HepG2 (cell line): ENCODE measurements around the gene UBAP1. TPM values are rescaled to one million over a fixed set of nuclear protein-coding genes. Genes with fewer than 3 reads are reported as not detected.

ENCODE experiments used
- ATAC-seq: fragments of 200-7000 bp; cut with Tn5 transposase; 3 replicates; pipeline ENCODE4 v1.9.1; 2020; ENCODE audit warnings: mild to moderate bottlenecking, moderate library complexity
- BruUV-seq: library from RNA; stranded (reverse); fragments of 400-500 nt; replicated peaks from 2 replicates; lab custom pipeline; 2021; lab: Mats Ljungman, UMichigan
- CTCF ChIA-PET: fragments of 300-600 bp; formaldehyde crosslinking; extraction: SDS; loops from one replicate; lab custom pipeline; 2021; ENCODE audit warnings: low total read pairs, inconsistent platforms, low intra/inter-chr PET ratio; lab: Yijun Ruan, JAX
- POLR2A ChIA-PET: fragments of 350-600 bp; sonication (Branson Sonifier 250); formaldehyde crosslinking; loops from one replicate; lab custom pipeline; 2020; ENCODE audit warnings: antibody characterized with exemption, inconsistent platforms; lab: Yijun Ruan, JAX
- DNase-seq: peaks from one replicate; pipeline ENCODE4 v3.0.0-alpha.2; 2015; ENCODE audit warnings: low spot score
- FAIRE-seq: peaks from 3 replicates; lab custom pipeline; 2011; peaks lifted over from hg19 to GRCh38; lab: Jason Lieb, UNC
- H2AFZ ChIP-seq: one replicate; pipeline ENCODE4 v1.6.1; 2011; ENCODE audit warnings: low read length, inconsistent platforms
- H3K27ac ChIP-seq: fragments of 300-600 bp; 3 replicates; pipeline ENCODE4 v1.8.0; 2011; ENCODE audit warnings: mixed run types, mild to moderate bottlenecking, mixed read lengths, low read length, inconsistent platforms; ENCODE audit not compliant: insufficient read depth; ENCODE audit errors: extremely low read length
- H3K27me3 ChIP-seq, 2 experiments: fragments of 200-600 bp in 1 of 2; 2 replicates in 1 of 2; 3 replicates in 1 of 2; pipeline versions ENCODE4 v1.6.0 to v1.8.0; 2011; ENCODE audit warnings: low read length in 2 of 2, mild to moderate bottlenecking in 2 of 2, moderate library complexity in 2 of 2, inconsistent platforms in 1 of 2; ENCODE audit not compliant: insufficient read depth in 2 of 2, control insufficient read depth in 1 of 2
- H3K36me3 ChIP-seq, 2 experiments: fragments of 200-600 bp in 1 of 2; replicated peaks in 1 of 2; 2 replicates in 1 of 2; 3 replicates in 1 of 2; pipeline versions ENCODE4 v1.5.1 to v1.8.0; 2011; ENCODE audit warnings: low read length in 2 of 2, inconsistent platforms in 1 of 2; ENCODE audit not compliant: insufficient read depth in 2 of 2, control insufficient read depth in 1 of 2
- H3K4me1 ChIP-seq: 2 replicates; pipeline ENCODE4 v1.5.1; 2012; ENCODE audit warnings: low read length, inconsistent platforms; ENCODE audit not compliant: insufficient read depth
- H3K4me2 ChIP-seq: 2 replicates; pipeline ENCODE4 v1.6.0; 2011; ENCODE audit warnings: low read depth, low read length, inconsistent platforms
- H3K4me3 ChIP-seq, 3 experiments: fragments of 200-600 bp in 1 of 3; sonication (generic), shearing (Covaris generic) in 1 of 3; replicated peaks in 1 of 3; 2 replicates each; pipeline ENCODE4 v1.5.1; 2011 to 2016; ENCODE audit warnings: low read length in 3 of 3, inconsistent platforms in 2 of 3, low read depth in 2 of 3, mild to moderate bottlenecking in 2 of 3, control low read depth in 1 of 3, mixed read lengths in 1 of 3; ENCODE audit not compliant: insufficient read depth in 1 of 3
- H3K79me2 ChIP-seq: one replicate; pipeline ENCODE4 v1.6.1; 2011; ENCODE audit warnings: low read length, inconsistent platforms; ENCODE audit not compliant: insufficient read depth
- H3K9ac ChIP-seq: 2 replicates; pipeline ENCODE4 v1.6.0; 2011; ENCODE audit warnings: mild to moderate bottlenecking, low read depth, low read length, inconsistent platforms; ENCODE audit not compliant: insufficient read depth
- H3K9me3 ChIP-seq: 2 replicates; pipeline ENCODE4 v1.5.1; 2012; ENCODE audit warnings: mild to moderate bottlenecking, low read length
- H4K20me1 ChIP-seq: 2 replicates; pipeline ENCODE4 v1.6.0; 2011; ENCODE audit warnings: inconsistent platforms, mild to moderate bottlenecking, low read length, moderate library complexity; ENCODE audit not compliant: insufficient read depth
- ELF1 ChIP-seq: sonication (generic); formaldehyde crosslinking; IDR thresholded peaks from 2 replicates; pipeline ENCODE4 v1.4.0; 2020; ENCODE audit warnings: missing genetic modification reagents
- LCORL ChIP-seq, 2 experiments: fragments of 450-650 bp in 1 of 2; sonication (generic) in 1 of 2; formaldehyde crosslinking in 1 of 2; IDR thresholded peaks; 2 replicates each; pipeline versions ENCODE4 v1.5.0 to v1.6.1; 2017 to 2020; ENCODE audit warnings: antibody characterized with exemption in 1 of 2, missing genetic modification reagents in 1 of 2
- MED1 ChIP-seq: sonication (generic); formaldehyde crosslinking; IDR thresholded peaks from 2 replicates; pipeline ENCODE4 v1.4.0; 2020; ENCODE audit warnings: missing genetic modification reagents
- PHF20 ChIP-seq: sonication (generic); formaldehyde crosslinking; IDR thresholded peaks from 2 replicates; pipeline ENCODE4 v1.5.0; 2020; ENCODE audit warnings: mild to moderate bottlenecking, missing genetic modification reagents
- POGK ChIP-seq: sonication (generic); formaldehyde crosslinking; conservative IDR thresholded peaks from 2 replicates; pipeline ENCODE4 v1.8.0; 2022; ENCODE audit warnings: mild to moderate bottlenecking, moderate library complexity, missing genetic modification reagents
- SMAD9 ChIP-seq: sonication (generic); formaldehyde crosslinking; IDR thresholded peaks from 2 replicates; pipeline ENCODE4 v1.5.1; 2020; ENCODE audit warnings: mild to moderate bottlenecking, missing genetic modification reagents
- TCF7 ChIP-seq: sonication (generic); IDR thresholded peaks from 2 replicates; pipeline ENCODE4 v1.6.1; 2016; ENCODE audit warnings: antibody characterized with exemption, low read depth
- YEATS4 ChIP-seq: sonication (generic); formaldehyde crosslinking; IDR thresholded peaks from 2 replicates; pipeline ENCODE4 v1.4.0; 2020; ENCODE audit warnings: missing genetic modification reagents, borderline replicate concordance
- ZNF18 ChIP-seq: sonication (generic); formaldehyde crosslinking; IDR thresholded peaks from 2 replicates; pipeline ENCODE4 v1.8.0; 2022; ENCODE audit warnings: mild to moderate bottlenecking, missing genetic modification reagents; ENCODE audit not compliant: insufficient replicate concordance
- ZNF331 ChIP-seq: sonication (generic); formaldehyde crosslinking; IDR thresholded peaks from 2 replicates; pipeline ENCODE4 v1.4.0; 2020; ENCODE audit warnings: missing genetic modification reagents
- ZNF510 ChIP-seq: sonication (generic); formaldehyde crosslinking; IDR thresholded peaks from 2 replicates; pipeline ENCODE4 v1.4.0; 2020; ENCODE audit warnings: low read depth, mild to moderate bottlenecking, missing genetic modification reagents
- WGBS: methylation state at CpG from one replicate; pipeline ENCODE4 v1.1.6; 2017; ENCODE audit warnings: low lambda C conversion rate; 5-methylcytosine and 5-hydroxymethylcytosine counted together
- in situ Hi-C: cut with HindIII; loops from 2 replicates; pipeline ENCODE4 v1.10.0; 2017; ENCODE audit warnings: low pct_unique_long_range_greater_than_20kb; ENCODE audit not compliant: extremely low pct_ligation_motif_present
- intact Hi-C: fragments of 100-400 bp; cut with micrococcal nuclease; formaldehyde crosslinking; loops from one replicate; pipeline ENCODE4 v1.10.0; 2022; ENCODE audit not compliant: unreplicated experiment
- polyA plus RNA-seq, 8 experiments: library from polyadenylated mRNA; depleted of rRNA in 3 of 8; stranded (reverse) in 7 of 8; unstranded in 1 of 8; fragments of >200 nt; fragmentation: Illumina TruSeq in 4 of 8; extraction: Trizol in 4 of 8; gene quantifications; 2 replicates each; pipeline versions ENCODE4 v1.2.1 to v1.2.3, GENCODE V29; 2011 to 2016; ENCODE audit warnings: low read depth in 4 of 8, missing spikeins in 1 of 8, mixed read lengths in 1 of 8; ENCODE audit not compliant: insufficient read depth in 1 of 8
- total RNA-seq, 5 experiments: library from RNA; depleted of rRNA; stranded (reverse); fragments of >200 nt; fragmentation: Illumina TruSeq; extraction: Trizol; gene quantifications; 2 replicates each; pipeline ENCODE4 v1.2.3, GENCODE V29; 2016; ENCODE audit warnings: low read depth in 1 of 5

Gene UBAP1
- total and polyA plus RNA-seq, 2 of the 13 experiments (the other 11 are each of a cell fraction or from before 2014, with no cell fraction given) = 19.5 to 40.5 TPM

GRCh38 chr9:34271265-34272006 lies 92.6 kb downstream of the UBAP1 start:
- Histone ChIP-seq H4K20me1 (no peaks in the 10 kb centered on the region), H3K79me2 (no peaks in the 10 kb centered on the region), H3K4me3 (no peak overlapping the region), H2AFZ (no peak overlapping the region), H3K9ac (no peak overlapping the region), H3K9me3 (no peaks in the 10 kb centered on the region), H3K36me3 (no peaks in the 10 kb centered on the region), H3K27me3 (no peaks in the 10 kb centered on the region), H3K27ac (no peak overlapping the region), H3K4me2 (no peak overlapping the region), H3K4me1 (0 out of 2 replicates have a peak, but pooled peaks cover 6% of the 10 kb centered on the region)
- 97% methylated on average over 5 of the region's 5 CpGs for WGBS
- DNase-seq = no peak
- no peak for FAIRE-seq
- in situ Hi-C loops (no loop called here), intact Hi-C loops (no loop called here)
- POLR2A ChIA-PET = no interaction called here
- no TSS peak for BruUV-seq
- CTCF ChIA-PET = no interaction called here
- no peak for TF ChIP-seq ZNF331
- no peak for TF ChIP-seq SMAD9 (CRISPR knock-in tag)
- no peak for TF ChIP-seq POGK
- no peak for TF ChIP-seq MED1
- no peak for TF ChIP-seq PHF20 (CRISPR knock-in tag)
- TF ChIP-seq ZNF18 (CRISPR knock-in tag) = no peak
- TF ChIP-seq YEATS4 (CRISPR knock-in tag) = no peak
- TF ChIP-seq ZNF510 (CRISPR knock-in tag) = no peak
- TF ChIP-seq TCF7 = no peak
- TF ChIP-seq ELF1 (CRISPR knock-in tag) = no peak
- TF ChIP-seq LCORL (IDR thresholded peaks at IDR 0.05) = no peak
- no peak for TF ChIP-seq LCORL (CRISPR knock-in tag; IDR thresholded peaks at IDR 0.05)
- ATAC-seq = no peak
